Measurements from ENCODE around the gene CTNNA2.

DNA sequence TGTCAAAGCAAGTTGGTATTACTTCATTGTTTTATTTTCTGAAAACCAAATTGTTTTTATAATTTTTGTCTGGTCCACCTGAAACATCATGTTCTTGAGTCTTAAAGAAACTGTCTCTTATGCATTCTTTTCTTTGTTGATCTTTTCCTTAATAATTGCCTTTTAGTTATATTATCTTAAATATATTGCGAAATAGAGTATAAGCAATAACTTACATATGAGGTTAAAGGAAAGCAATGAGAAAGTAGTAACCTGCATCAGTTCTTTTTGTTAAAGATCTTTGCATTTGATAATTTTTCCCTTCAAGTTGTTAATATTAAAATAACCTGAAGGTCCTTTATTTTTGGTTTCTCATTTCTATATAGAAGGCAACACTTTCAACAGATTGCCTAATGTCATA is 315.0 kb downstream of the CTNNA2 start:
- TF ChIP-seq CTCF (IDR thresholded peaks at IDR 0.05; ENCODE audit: low read depth, low read length) (no peak), EZH2phosphoT487 (IDR thresholded peaks at IDR 0.05; ENCODE audit: low read depth) (no peak)

Measured in OCI-LY3 (cell line).